ENCODE data around the gene GPR3. TPM values are rescaled to one million over a fixed set of nuclear protein-coding genes. Genes with fewer than 3 reads are reported as not detected.

The GPR3 gene
- total RNA-seq, 1 experiment from 2014 or later: 0.65 TPM

DNA sequence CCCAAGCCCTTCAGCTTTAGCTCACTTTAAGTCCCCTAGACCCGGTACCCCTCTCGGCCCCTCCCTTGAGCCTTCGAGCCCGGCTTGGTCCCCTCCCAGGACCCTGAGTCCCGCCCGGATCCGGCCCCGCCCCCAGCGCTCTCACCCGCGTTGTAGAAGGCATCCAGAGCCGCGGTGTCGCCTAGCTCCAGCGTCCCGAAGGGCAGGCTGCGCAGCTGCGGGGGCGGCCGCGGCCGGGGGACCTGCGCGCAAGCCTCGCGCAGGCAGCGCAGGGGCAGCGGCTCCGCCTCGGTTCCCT is 26.4 kb upstream of the GPR3 start:
- Mint-ChIP-seq H3K4me1 (ENCODE audit: insufficient read depth, unreplicated experiment) (peaks cover 12% of the 10 kb centered on the region), H3K4me3 (ENCODE audit: unreplicated experiment) (peak overlapping the region; percentile 85), H3K27me3 (ENCODE audit: insufficient read depth, unreplicated experiment) (no peaks in the 10 kb centered on the region), H3K36me3 (ENCODE audit: insufficient read depth, unreplicated experiment) (peaks cover 19% of the 10 kb centered on the region), H3K27ac (ENCODE audit: low read depth, unreplicated experiment) (peak overlapping the region; percentile 96), H3K9me3 (ENCODE audit: unreplicated experiment) (no peaks in the 10 kb centered on the region)
- TF ChIP-seq, protein P1, sequence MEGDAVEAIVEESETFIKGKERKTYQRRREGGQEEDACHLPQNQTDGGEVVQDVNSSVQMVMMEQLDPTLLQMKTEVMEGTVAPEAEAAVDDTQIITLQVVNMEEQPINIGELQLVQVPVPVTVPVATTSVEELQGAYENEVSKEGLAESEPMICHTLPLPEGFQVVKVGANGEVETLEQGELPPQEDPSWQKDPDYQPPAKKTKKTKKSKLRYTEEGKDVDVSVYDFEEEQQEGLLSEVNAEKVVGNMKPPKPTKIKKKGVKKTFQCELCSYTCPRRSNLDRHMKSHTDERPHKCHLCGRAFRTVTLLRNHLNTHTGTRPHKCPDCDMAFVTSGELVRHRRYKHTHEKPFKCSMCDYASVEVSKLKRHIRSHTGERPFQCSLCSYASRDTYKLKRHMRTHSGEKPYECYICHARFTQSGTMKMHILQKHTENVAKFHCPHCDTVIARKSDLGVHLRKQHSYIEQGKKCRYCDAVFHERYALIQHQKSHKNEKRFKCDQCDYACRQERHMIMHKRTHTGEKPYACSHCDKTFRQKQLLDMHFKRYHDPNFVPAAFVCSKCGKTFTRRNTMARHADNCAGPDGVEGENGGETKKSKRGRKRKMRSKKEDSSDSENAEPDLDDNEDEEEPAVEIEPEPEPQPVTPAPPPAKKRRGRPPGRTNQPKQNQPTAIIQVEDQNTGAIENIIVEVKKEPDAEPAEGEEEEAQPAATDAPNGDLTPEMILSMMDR (IDR thresholded peaks at IDR 0.05; ENCODE audit: unreplicated experiment): no peak
- ChIA-PET POLR2A (interaction anchor here (0.6 to 4.1 kb wide), 21 partner anchors 12 to 372 kb away, joined by 3 to 78 read pairs (median 5); partner anchors contain the start of genes AHDC1, CD164L2, FAM76A and SLC9A1), CTCF (interaction anchor here (1.0 to 4.8 kb wide), 15 partner anchors 9 to 149 kb away, joined by 3 to 31 read pairs (median 9); partner anchors contain the start of genes CD164L2 and GPR3)
- no peak for DNase-seq (ENCODE audit: unreplicated experiment)
- no TSS peak for BruUV-seq (replicated peaks)
- intact Hi-C loops (cut with micrococcal nuclease): loop anchor here (1.0 to 2.0 kb wide), 2 partner anchors 23 kb away; no protein-coding TSS in a partner anchor

DNA sequence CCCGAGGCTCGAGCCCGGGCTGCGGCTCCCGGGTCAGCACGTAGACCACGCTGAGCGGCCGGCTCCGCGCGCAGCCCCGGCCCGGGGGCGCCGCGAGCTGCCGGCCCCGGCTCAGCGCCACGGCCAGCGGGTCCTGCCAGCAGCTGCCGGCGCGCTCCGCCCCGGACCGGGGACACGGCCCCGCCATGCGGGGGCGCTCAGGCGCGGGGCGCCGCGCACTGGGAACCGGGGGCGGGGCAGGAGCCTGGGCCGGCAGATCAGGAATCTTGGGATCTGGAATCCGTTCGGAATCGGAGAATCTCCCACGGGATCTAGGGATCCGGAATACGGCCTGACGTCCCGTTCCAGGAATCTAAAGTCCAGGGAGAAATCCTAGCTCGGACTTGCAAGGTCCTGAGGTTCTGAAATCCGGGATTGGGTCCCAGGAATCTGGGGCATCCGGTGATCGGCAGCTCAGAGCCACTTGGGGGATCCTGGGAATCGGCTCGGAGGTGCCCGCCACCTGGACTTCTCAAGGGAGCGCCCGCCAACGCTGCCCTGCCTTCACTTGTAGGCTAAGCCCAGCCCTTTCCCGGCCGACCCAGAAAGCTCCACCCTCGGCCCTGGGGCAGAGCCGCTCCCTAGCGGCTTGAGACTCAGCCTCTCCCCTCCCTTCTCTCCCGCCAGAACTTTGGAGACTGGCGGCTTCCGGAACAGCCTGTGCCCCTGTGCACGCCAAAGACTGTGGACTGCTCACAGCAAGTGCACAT is 25.8 kb upstream of the GPR3 start, which contains the start of gene MAP3K6:
MAP3K6 (minus strand) TSS at position 551 of the 749 bp plus-strand sequence; CDS start at position 187, 364 bp downstream.
- intact Hi-C loops (cut with micrococcal nuclease): loop anchor here (1.0 to 2.0 kb wide), 2 partner anchors 22 to 23 kb away; no protein-coding TSS in a partner anchor
- Mint-ChIP-seq H3K9me3 (ENCODE audit: unreplicated experiment) (no peaks in the 10 kb centered on the region), H3K4me3 (ENCODE audit: unreplicated experiment) (peak within 1 kb of the TSS; percentile 85), H3K27ac (ENCODE audit: low read depth, unreplicated experiment) (peak within 1 kb of the TSS; percentile 96), H3K27me3 (ENCODE audit: insufficient read depth, unreplicated experiment) (no peaks in the 10 kb centered on the region), H3K4me1 (ENCODE audit: insufficient read depth, unreplicated experiment) (peaks cover 12% of the 10 kb centered on the region), H3K36me3 (ENCODE audit: insufficient read depth, unreplicated experiment) (peaks cover 15% of the 10 kb centered on the region)
- peak; percentile 92 for DNase-seq (ENCODE audit: unreplicated experiment)
- TF ChIP-seq, protein P1 (IDR thresholded peaks at IDR 0.05; ENCODE audit: unreplicated experiment): peak; percentile 4
- no TSS peak for BruUV-seq (replicated peaks)
- ChIA-PET POLR2A (interaction anchor here (0.5 to 4.1 kb wide), 24 partner anchors 12 to 406 kb away, joined by 3 to 78 read pairs (median 4); partner anchors contain the start of genes CD164L2, FAM76A, IFI6 and STX12), CTCF (interaction anchor here (0.7 to 4.8 kb wide), 20 partner anchors 9 to 480 kb away, joined by 3 to 31 read pairs (median 5); partner anchors contain the start of genes CD164L2 and GPR3)

DNA sequence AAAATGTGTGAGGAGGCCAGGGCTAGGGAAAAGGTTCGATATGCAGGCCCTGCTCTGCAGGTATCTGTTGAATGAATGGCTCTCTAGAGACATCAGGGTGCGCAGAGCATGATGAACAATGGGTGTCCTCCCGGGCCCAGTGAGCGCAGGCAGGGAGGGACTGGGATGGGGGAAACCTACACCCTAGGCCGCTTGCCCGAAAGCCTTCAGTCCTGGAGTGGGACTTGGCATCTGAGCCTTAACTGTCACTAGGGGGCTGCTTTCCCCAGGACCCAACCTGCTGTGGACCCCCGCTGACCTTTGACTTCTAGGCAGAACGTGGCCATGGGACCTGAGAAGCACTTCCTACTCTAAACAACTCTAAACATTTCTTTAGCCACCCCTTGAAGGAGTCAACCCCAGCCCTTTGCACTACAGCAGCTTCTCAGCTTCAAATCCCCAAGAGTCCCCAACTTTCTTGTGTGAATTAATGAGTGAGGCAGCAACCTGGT is 25.2 kb upstream of the GPR3 start:
- TF ChIP-seq, protein P1 (IDR thresholded peaks at IDR 0.05; ENCODE audit: unreplicated experiment): no peak
- Mint-ChIP-seq H3K36me3 (ENCODE audit: insufficient read depth, unreplicated experiment) (peaks cover 15% of the 10 kb centered on the region), H3K27ac (ENCODE audit: low read depth, unreplicated experiment) (peak overlapping the region; percentile 35), H3K4me3 (ENCODE audit: unreplicated experiment) (peak overlapping the region; percentile 85), H3K27me3 (ENCODE audit: insufficient read depth, unreplicated experiment) (no peaks in the 10 kb centered on the region), H3K9me3 (ENCODE audit: unreplicated experiment) (no peaks in the 10 kb centered on the region), H3K4me1 (ENCODE audit: insufficient read depth, unreplicated experiment) (peaks cover 12% of the 10 kb centered on the region)
- ChIA-PET POLR2A (interaction anchor here (0.7 to 4.1 kb wide), 16 partner anchors 13 to 387 kb away, joined by 3 to 78 read pairs (median 8); partner anchors contain the start of genes CD164L2, FAM76A, IFI6 and SYTL1), CTCF (interaction anchor here (0.7 to 4.8 kb wide), 16 partner anchors 8 to 481 kb away, joined by 3 to 31 read pairs (median 8); partner anchors contain the start of genes CD164L2 and GPR3)
- no TSS peak for BruUV-seq (replicated peaks)
- no peak for DNase-seq (ENCODE audit: unreplicated experiment)
- intact Hi-C loops (cut with micrococcal nuclease): loop anchor here (2.0 kb wide), 1 partner anchor 22 kb away; no protein-coding TSS in a partner anchor
